ENCODE data around the gene WT1.
"Not testable (repeated sequence)": the region's sequence is repeated elsewhere in the genome, so short reads cannot be mapped to it uniquely, and the experiment has no call there.

The WT1 gene

GRCh38 chr11:32375826-32376225 lies 59.5 kb downstream of the WT1 start:
- Histone ChIP-seq H2BK120ac (ENCODE audit: low read depth, low read length) (no peak overlapping the region), H2BK5ac (ENCODE audit: low read length) (no peak overlapping the region), H3K4me2 (ENCODE audit: low read length) (no peak overlapping the region), H3K36me3 (ENCODE audit: control insufficient read depth, insufficient read depth, low read length) (no peaks in the 10 kb centered on the region), H3K79me2 (ENCODE audit: control insufficient read depth, insufficient read depth, low read length) (no peaks in the 10 kb centered on the region), H3K4me1 (ENCODE audit: control insufficient read depth, low read depth, low read length) (no peaks in the 10 kb centered on the region), H4K5ac (ENCODE audit: low read length) (no peak overlapping the region), H4K8ac (ENCODE audit: low read depth, low read length) (no peak overlapping the region), H3K79me1 (ENCODE audit: low read length) (no peaks in the 10 kb centered on the region), H2AK5ac (ENCODE audit: low read length) (no peak overlapping the region), H3K4ac (ENCODE audit: low read depth, low read length) (no peak overlapping the region), H3K4me3 (ENCODE audit: low read length) (no peak overlapping the region), H3K18ac (ENCODE audit: low read length) (no peak overlapping the region), H3K27ac (ENCODE audit: low read depth, low read length) (no peak overlapping the region), H2BK15ac (replicated peaks; ENCODE audit: low read depth) (no peak overlapping the region), H3K9ac (ENCODE audit: low read length) (no peak overlapping the region), H3K27me3 (ENCODE audit: insufficient read depth, low read length, poor library complexity) (no peaks in the 10 kb centered on the region), H3K23ac (ENCODE audit: low read length) (no peak overlapping the region), H3K56ac (ENCODE audit: low read length) (no peak overlapping the region)
- no peak for DNase-seq
- no CpG with 5 or more reads among the region's 1 CpG for WGBS (ENCODE audit: extremely low coverage, insufficient coverage, low lambda C conversion rate)

GRCh38 chr11:32374261-32374711 lies 61.1 kb downstream of the WT1 start:
- Histone ChIP-seq H3K4ac (ENCODE audit: low read depth, low read length) (no peak overlapping the region), H3K4me3 (ENCODE audit: low read length) (no peak overlapping the region), H3K9ac (ENCODE audit: low read length) (no peak overlapping the region), H3K79me1 (ENCODE audit: low read length) (no peaks in the 10 kb centered on the region), H2BK5ac (ENCODE audit: low read length) (no peak overlapping the region), H2BK120ac (ENCODE audit: low read depth, low read length) (no peak overlapping the region), H3K23ac (ENCODE audit: low read length) (no peak overlapping the region), H3K27ac (ENCODE audit: low read depth, low read length) (no peak overlapping the region), H3K27me3 (ENCODE audit: insufficient read depth, low read length, poor library complexity) (no peaks in the 10 kb centered on the region), H3K4me2 (ENCODE audit: low read length) (no peak overlapping the region), H3K79me2 (ENCODE audit: control insufficient read depth, insufficient read depth, low read length) (no peaks in the 10 kb centered on the region), H3K18ac (ENCODE audit: low read length) (no peak overlapping the region), H3K4me1 (ENCODE audit: control insufficient read depth, low read depth, low read length) (no peaks in the 10 kb centered on the region), H2AK5ac (ENCODE audit: low read length) (no peak overlapping the region), H3K36me3 (ENCODE audit: control insufficient read depth, insufficient read depth, low read length) (no peaks in the 10 kb centered on the region), H4K8ac (ENCODE audit: low read depth, low read length) (no peak overlapping the region), H3K56ac (ENCODE audit: low read length) (no peak overlapping the region), H4K5ac (ENCODE audit: low read length) (no peak overlapping the region), H2BK15ac (replicated peaks; ENCODE audit: low read depth) (no peak overlapping the region)
- no CpG with 5 or more reads among the region's 13 CpGs for WGBS (ENCODE audit: extremely low coverage, insufficient coverage, low lambda C conversion rate)
- peak; percentile 88 for DNase-seq

GRCh38 chr11:32369987-32370386 lies 65.4 kb downstream of the WT1 start:
- H2BK5ac ChIP-seq (ENCODE audit: low read length); H4K8ac ChIP-seq (ENCODE audit: low read depth, low read length); DNase-seq: not testable (repeated sequence)

GRCh38 chr11:32366666-32367065 lies 68.7 kb downstream of the WT1 start:
- no peaks in the 10 kb centered on the region for H3K27me3 ChIP-seq (ENCODE audit: insufficient read depth, low read length, poor library complexity)
- H3K27ac ChIP-seq (ENCODE audit: low read depth, low read length): no peak overlapping the region
- no peaks in the 10 kb centered on the region for H3K36me3 ChIP-seq (ENCODE audit: control insufficient read depth, insufficient read depth, low read length)
- H3K18ac ChIP-seq (ENCODE audit: low read length): no peak overlapping the region
- no peak overlapping the region for H2AK5ac ChIP-seq (ENCODE audit: low read length)
- no CpG with 5 or more reads among the region's 1 CpG for WGBS (ENCODE audit: extremely low coverage, insufficient coverage, low lambda C conversion rate)
- no peak overlapping the region for H4K8ac ChIP-seq (ENCODE audit: low read depth, low read length)
- no peak overlapping the region for H3K4ac ChIP-seq (ENCODE audit: low read depth, low read length)
- no peak overlapping the region for H2BK5ac ChIP-seq (ENCODE audit: low read length)
- H3K23ac ChIP-seq (ENCODE audit: low read length): no peak overlapping the region
- no peak overlapping the region for H2BK15ac ChIP-seq (replicated peaks; ENCODE audit: low read depth)
- no peaks in the 10 kb centered on the region for H3K79me2 ChIP-seq (ENCODE audit: control insufficient read depth, insufficient read depth, low read length)
- no peak overlapping the region for H3K4me2 ChIP-seq (ENCODE audit: low read length)
- H3K4me3 ChIP-seq (ENCODE audit: low read length): no peak overlapping the region
- H4K5ac ChIP-seq (ENCODE audit: low read length): no peak overlapping the region
- H3K4me1 ChIP-seq (ENCODE audit: control insufficient read depth, low read depth, low read length): no peaks in the 10 kb centered on the region
- H2BK120ac ChIP-seq (ENCODE audit: low read depth, low read length): no peak overlapping the region
- no peak overlapping the region for H3K9ac ChIP-seq (ENCODE audit: low read length)
- no peaks in the 10 kb centered on the region for H3K79me1 ChIP-seq (ENCODE audit: low read length)
- DNase-seq: no peak
- H3K56ac ChIP-seq (ENCODE audit: low read length): no peak overlapping the region

More at GRCh38 chr11:32369987-32370386, 65.4 kb downstream of the WT1 start:
- H4K5ac ChIP-seq (ENCODE audit: low read length); H2BK15ac ChIP-seq (replicated peaks; ENCODE audit: low read depth); H3K9ac ChIP-seq (ENCODE audit: low read length); H3K4me3 ChIP-seq (ENCODE audit: low read length); H3K4me1 ChIP-seq (ENCODE audit: control insufficient read depth, low read depth, low read length); H3K27ac ChIP-seq (ENCODE audit: low read depth, low read length); H2AK5ac ChIP-seq (ENCODE audit: low read length); H3K36me3 ChIP-seq (ENCODE audit: control insufficient read depth, insufficient read depth, low read length); H3K4ac ChIP-seq (ENCODE audit: low read depth, low read length); H3K18ac ChIP-seq (ENCODE audit: low read length); H3K23ac ChIP-seq (ENCODE audit: low read length); H3K79me1 ChIP-seq (ENCODE audit: low read length); H2BK120ac ChIP-seq (ENCODE audit: low read depth, low read length); H3K27me3 ChIP-seq (ENCODE audit: insufficient read depth, low read length, poor library complexity); H3K56ac ChIP-seq (ENCODE audit: low read length); H3K4me2 ChIP-seq (ENCODE audit: low read length); H3K79me2 ChIP-seq (ENCODE audit: control insufficient read depth, insufficient read depth, low read length): not testable (repeated sequence)

GRCh38 chr11:32365192-32365591 lies 70.1 kb downstream of the WT1 start:
- Histone ChIP-seq H3K4ac (ENCODE audit: low read depth, low read length) (no peak overlapping the region), H3K4me2 (ENCODE audit: low read length) (no peak overlapping the region), H3K79me1 (ENCODE audit: low read length) (no peaks in the 10 kb centered on the region), H3K23ac (ENCODE audit: low read length) (no peak overlapping the region), H3K9ac (ENCODE audit: low read length) (no peak overlapping the region), H2BK15ac (replicated peaks; ENCODE audit: low read depth) (no peak overlapping the region), H3K4me1 (ENCODE audit: control insufficient read depth, low read depth, low read length) (no peaks in the 10 kb centered on the region), H3K27ac (ENCODE audit: low read depth, low read length) (no peak overlapping the region), H2BK120ac (ENCODE audit: low read depth, low read length) (no peak overlapping the region), H3K79me2 (ENCODE audit: control insufficient read depth, insufficient read depth, low read length) (no peaks in the 10 kb centered on the region), H3K36me3 (ENCODE audit: control insufficient read depth, insufficient read depth, low read length) (no peaks in the 10 kb centered on the region), H3K27me3 (ENCODE audit: insufficient read depth, low read length, poor library complexity) (no peaks in the 10 kb centered on the region), H3K56ac (ENCODE audit: low read length) (no peak overlapping the region), H2BK5ac (ENCODE audit: low read length) (no peak overlapping the region), H3K18ac (ENCODE audit: low read length) (no peak overlapping the region), H3K4me3 (ENCODE audit: low read length) (no peak overlapping the region), H4K5ac (ENCODE audit: low read length) (no peak overlapping the region), H2AK5ac (ENCODE audit: low read length) (no peak overlapping the region), H4K8ac (ENCODE audit: low read depth, low read length) (no peak overlapping the region)
- DNase-seq: no peak
- WGBS (ENCODE audit: extremely low coverage, insufficient coverage, low lambda C conversion rate): no CpG with 5 or more reads among the region's 4 CpGs

- Histone ChIP-seq H4K5ac (ENCODE audit: low read length) (no peak overlapping the region), H4K8ac (ENCODE audit: low read depth, low read length) (no peak overlapping the region), H2BK5ac (ENCODE audit: low read length) (no peak overlapping the region), H3K4me1 (ENCODE audit: control insufficient read depth, low read depth, low read length) (no peaks in the 10 kb centered on the region), H3K18ac (ENCODE audit: low read length) (no peak overlapping the region), H3K36me3 (ENCODE audit: control insufficient read depth, insufficient read depth, low read length) (no peaks in the 10 kb centered on the region), H3K4me3 (ENCODE audit: low read length) (no peak overlapping the region), H3K56ac (ENCODE audit: low read length) (no peak overlapping the region), H3K9ac (ENCODE audit: low read length) (no peak overlapping the region), H3K23ac (ENCODE audit: low read length) (no peak overlapping the region), H2BK15ac (replicated peaks; ENCODE audit: low read depth) (no peak overlapping the region), H3K4me2 (ENCODE audit: low read length) (no peak overlapping the region), H2AK5ac (ENCODE audit: low read length) (no peak overlapping the region), H3K79me1 (ENCODE audit: low read length) (no peaks in the 10 kb centered on the region), H3K4ac (ENCODE audit: low read depth, low read length) (no peak overlapping the region), H3K79me2 (ENCODE audit: control insufficient read depth, insufficient read depth, low read length) (no peaks in the 10 kb centered on the region), H3K27me3 (ENCODE audit: insufficient read depth, low read length, poor library complexity) (no peaks in the 10 kb centered on the region), H2BK120ac (ENCODE audit: low read depth, low read length) (no peak overlapping the region), H3K27ac (ENCODE audit: low read depth, low read length) (no peak overlapping the region)
- no CpG with 5 or more reads among the region's 13 CpGs for WGBS (ENCODE audit: extremely low coverage, insufficient coverage, low lambda C conversion rate)
- DNase-seq: no peak
These were observed 76.6 kb downstream of the WT1 start for GRCh38 chr11:32358729-32359128.
